ENCODE measurements around the gene FAM53C.

DNA sequence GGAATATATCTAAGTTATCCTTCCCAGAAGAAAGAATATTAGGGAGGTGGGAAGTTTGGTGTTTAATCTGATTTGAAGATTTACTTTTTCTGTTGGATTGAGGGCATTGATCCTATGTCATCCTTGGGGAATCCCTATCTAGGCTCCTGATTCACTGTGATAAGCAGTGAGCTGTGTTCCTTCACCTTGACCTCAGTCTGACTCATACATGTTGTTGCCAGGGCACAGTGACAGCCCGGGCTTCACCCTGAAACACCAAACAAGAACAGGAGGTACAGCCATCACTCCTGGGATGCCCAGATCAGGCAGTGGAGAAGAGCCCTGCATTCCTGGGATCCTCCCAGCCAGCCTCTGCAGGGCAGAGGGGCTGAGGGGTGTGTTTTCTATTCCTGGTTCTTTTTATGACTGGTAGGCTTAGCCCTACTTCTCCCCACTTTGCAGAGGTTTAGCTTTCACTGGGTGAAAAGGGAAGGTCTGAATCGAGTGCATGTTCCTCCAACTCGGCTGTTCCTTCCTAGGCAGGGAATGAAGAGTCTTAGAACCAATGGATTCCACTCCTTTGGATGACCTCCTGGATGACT is 3.1 kb upstream of the FAM53C start:
- TF ChIP-seq CHD2 (IDR thresholded peaks at IDR 0.05; ENCODE audit: borderline replicate concordance, low read depth, low read length) (no peak), EP300 (IDR thresholded peaks at IDR 0.05; ENCODE audit: borderline replicate concordance in 1 of 2, control insufficient read depth in 1 of 2, low read depth in 2 of 2, low read length in 2 of 2) (no peak), JUNB (IDR thresholded peaks at IDR 0.05) (no peak), BACH1 (IDR thresholded peaks at IDR 0.05; ENCODE audit: borderline replicate concordance) (no peak), POLR2AphosphoS5 (IDR thresholded peaks at IDR 0.05; ENCODE audit: low read length) (no peak), YY1 (IDR thresholded peaks at IDR 0.05; ENCODE audit: low read depth, low read length) (no peak), TAF1 (IDR thresholded peaks at IDR 0.05; ENCODE audit: borderline replicate concordance, low read depth, low read length) (no peak)
- TF ChIP-seq, protein P1, sequence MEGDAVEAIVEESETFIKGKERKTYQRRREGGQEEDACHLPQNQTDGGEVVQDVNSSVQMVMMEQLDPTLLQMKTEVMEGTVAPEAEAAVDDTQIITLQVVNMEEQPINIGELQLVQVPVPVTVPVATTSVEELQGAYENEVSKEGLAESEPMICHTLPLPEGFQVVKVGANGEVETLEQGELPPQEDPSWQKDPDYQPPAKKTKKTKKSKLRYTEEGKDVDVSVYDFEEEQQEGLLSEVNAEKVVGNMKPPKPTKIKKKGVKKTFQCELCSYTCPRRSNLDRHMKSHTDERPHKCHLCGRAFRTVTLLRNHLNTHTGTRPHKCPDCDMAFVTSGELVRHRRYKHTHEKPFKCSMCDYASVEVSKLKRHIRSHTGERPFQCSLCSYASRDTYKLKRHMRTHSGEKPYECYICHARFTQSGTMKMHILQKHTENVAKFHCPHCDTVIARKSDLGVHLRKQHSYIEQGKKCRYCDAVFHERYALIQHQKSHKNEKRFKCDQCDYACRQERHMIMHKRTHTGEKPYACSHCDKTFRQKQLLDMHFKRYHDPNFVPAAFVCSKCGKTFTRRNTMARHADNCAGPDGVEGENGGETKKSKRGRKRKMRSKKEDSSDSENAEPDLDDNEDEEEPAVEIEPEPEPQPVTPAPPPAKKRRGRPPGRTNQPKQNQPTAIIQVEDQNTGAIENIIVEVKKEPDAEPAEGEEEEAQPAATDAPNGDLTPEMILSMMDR (IDR thresholded peaks at IDR 0.05 in 2 of 3, conservative IDR thresholded peaks at IDR 0.05 in 1 of 3; ENCODE audit: control insufficient read depth in 2 of 3, extremely low read depth in 1 of 3, insufficient read depth in 1 of 3, low read depth in 3 of 3, low read length in 3 of 3) = no peak
- TF ChIP-seq, protein P2, sequence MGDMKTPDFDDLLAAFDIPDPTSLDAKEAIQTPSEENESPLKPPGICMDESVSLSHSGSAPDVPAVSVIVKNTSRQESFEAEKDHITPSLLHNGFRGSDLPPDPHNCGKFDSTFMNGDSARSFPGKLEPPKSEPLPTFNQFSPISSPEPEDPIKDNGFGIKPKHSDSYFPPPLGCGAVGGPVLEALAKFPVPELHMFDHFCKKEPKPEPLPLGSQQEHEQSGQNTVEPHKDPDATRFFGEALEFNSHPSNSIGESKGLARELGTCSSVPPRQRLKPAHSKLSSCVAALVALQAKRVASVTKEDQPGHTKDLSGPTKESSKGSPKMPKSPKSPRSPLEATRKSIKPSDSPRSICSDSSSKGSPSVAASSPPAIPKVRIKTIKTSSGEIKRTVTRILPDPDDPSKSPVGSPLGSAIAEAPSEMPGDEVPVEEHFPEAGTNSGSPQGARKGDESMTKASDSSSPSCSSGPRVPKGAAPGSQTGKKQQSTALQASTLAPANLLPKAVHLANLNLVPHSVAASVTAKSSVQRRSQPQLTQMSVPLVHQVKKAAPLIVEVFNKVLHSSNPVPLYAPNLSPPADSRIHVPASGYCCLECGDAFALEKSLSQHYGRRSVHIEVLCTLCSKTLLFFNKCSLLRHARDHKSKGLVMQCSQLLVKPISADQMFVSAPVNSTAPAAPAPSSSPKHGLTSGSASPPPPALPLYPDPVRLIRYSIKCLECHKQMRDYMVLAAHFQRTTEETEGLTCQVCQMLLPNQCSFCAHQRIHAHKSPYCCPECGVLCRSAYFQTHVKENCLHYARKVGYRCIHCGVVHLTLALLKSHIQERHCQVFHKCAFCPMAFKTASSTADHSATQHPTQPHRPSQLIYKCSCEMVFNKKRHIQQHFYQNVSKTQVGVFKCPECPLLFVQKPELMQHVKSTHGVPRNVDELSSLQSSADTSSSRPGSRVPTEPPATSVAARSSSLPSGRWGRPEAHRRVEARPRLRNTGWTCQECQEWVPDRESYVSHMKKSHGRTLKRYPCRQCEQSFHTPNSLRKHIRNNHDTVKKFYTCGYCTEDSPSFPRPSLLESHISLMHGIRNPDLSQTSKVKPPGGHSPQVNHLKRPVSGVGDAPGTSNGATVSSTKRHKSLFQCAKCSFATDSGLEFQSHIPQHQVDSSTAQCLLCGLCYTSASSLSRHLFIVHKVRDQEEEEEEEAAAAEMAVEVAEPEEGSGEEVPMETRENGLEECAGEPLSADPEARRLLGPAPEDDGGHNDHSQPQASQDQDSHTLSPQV (IDR thresholded peaks at IDR 0.05) = no peak
- TF ChIP-seq, protein P3, sequence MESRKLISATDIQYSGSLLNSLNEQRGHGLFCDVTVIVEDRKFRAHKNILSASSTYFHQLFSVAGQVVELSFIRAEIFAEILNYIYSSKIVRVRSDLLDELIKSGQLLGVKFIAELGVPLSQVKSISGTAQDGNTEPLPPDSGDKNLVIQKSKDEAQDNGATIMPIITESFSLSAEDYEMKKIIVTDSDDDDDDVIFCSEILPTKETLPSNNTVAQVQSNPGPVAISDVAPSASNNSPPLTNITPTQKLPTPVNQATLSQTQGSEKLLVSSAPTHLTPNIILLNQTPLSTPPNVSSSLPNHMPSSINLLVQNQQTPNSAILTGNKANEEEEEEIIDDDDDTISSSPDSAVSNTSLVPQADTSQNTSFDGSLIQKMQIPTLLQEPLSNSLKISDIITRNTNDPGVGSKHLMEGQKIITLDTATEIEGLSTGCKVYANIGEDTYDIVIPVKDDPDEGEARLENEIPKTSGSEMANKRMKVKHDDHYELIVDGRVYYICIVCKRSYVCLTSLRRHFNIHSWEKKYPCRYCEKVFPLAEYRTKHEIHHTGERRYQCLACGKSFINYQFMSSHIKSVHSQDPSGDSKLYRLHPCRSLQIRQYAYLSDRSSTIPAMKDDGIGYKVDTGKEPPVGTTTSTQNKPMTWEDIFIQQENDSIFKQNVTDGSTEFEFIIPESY (IDR thresholded peaks at IDR 0.05) = no peak
- TF ChIP-seq, protein P4, sequence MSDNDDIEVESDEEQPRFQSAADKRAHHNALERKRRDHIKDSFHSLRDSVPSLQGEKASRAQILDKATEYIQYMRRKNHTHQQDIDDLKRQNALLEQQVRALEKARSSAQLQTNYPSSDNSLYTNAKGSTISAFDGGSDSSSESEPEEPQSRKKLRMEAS (IDR thresholded peaks at IDR 0.05; ENCODE audit: low read depth, low read length) = no peak
- TF ChIP-seq, protein P5, sequence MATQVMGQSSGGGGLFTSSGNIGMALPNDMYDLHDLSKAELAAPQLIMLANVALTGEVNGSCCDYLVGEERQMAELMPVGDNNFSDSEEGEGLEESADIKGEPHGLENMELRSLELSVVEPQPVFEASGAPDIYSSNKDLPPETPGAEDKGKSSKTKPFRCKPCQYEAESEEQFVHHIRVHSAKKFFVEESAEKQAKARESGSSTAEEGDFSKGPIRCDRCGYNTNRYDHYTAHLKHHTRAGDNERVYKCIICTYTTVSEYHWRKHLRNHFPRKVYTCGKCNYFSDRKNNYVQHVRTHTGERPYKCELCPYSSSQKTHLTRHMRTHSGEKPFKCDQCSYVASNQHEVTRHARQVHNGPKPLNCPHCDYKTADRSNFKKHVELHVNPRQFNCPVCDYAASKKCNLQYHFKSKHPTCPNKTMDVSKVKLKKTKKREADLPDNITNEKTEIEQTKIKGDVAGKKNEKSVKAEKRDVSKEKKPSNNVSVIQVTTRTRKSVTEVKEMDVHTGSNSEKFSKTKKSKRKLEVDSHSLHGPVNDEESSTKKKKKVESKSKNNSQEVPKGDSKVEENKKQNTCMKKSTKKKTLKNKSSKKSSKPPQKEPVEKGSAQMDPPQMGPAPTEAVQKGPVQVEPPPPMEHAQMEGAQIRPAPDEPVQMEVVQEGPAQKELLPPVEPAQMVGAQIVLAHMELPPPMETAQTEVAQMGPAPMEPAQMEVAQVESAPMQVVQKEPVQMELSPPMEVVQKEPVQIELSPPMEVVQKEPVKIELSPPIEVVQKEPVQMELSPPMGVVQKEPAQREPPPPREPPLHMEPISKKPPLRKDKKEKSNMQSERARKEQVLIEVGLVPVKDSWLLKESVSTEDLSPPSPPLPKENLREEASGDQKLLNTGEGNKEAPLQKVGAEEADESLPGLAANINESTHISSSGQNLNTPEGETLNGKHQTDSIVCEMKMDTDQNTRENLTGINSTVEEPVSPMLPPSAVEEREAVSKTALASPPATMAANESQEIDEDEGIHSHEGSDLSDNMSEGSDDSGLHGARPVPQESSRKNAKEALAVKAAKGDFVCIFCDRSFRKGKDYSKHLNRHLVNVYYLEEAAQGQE (IDR thresholded peaks at IDR 0.05; ENCODE audit: low read depth, low read length) = no peak

Measured in GM12878 (cell line).